Activated naive CD4-positive, alpha-beta T cell treated with anti-CD3 and anti-CD28 coated beads, Interleukin-2, amount 50 U/mL, for 16 hours (primary cell): ENCODE results near the gene CTNND2.
"Not testable (repeated sequence)": the region's sequence is repeated elsewhere in the genome, so short reads cannot be mapped to it uniquely, and the experiment has no call there.

Experiments
- DNase-seq: peaks from one replicate; pipeline ENCODE4 v3.0.0-alpha.2; 2020

The CTNND2 gene

GRCh38 chr5:11148810-11149539 lies 755.3 kb downstream of the CTNND2 start:
- DNase-seq = no peak

- no peak for DNase-seq
Observed at GRCh38 chr5:11146171-11146570, 758.1 kb downstream of the CTNND2 start.

GRCh38 chr5:11143456-11144267 lies 760.6 kb downstream of the CTNND2 start:
- no peak for DNase-seq

GRCh38 chr5:11139217-11139865 lies 764.9 kb downstream of the CTNND2 start:
- DNase-seq = no peak

DNA sequence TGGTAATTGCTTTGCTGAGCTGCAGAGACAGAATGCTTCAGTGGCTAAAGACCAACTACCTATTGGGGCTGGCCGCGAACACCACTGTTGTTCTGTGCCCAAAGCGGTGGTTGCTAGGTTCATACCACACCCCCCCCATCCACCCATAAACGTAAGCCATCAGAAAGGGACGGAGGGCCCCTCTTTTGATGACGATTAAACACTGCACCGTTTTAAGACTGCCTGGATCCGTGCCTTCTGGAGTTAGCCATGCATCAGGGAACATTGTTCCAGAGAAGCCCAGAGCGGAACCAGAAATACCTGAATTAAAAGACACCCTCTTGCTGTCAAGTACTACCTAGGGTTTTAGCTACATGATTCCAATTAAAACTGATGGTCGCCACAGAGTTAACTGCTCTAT lies 774.1 kb downstream of the CTNND2 start:
- DNase-seq = no peak

DNA sequence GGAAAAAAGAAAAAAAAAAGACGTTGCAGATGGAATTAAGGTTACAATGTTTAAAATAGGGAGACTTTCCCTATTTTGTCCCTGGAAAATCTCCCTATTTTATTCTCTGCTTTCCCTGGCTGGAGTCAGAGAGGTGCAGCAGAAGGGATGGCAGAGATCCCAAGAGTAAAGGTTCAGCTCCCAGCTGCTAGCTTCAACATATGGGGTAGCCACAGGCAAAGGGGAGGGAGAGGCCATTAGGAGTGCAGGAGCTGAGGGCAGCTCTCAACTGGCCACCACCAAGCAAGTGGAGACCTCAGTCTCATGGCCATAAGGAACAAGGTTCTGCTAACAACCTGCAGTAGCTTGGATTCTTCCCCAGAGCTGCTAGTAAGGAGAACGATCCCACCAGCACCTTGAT lies 776.2 kb downstream of the CTNND2 start:
- DNase-seq = no peak

GRCh38 chr5:11126844-11127243 lies 777.4 kb downstream of the CTNND2 start:
- no peak for DNase-seq

DNA sequence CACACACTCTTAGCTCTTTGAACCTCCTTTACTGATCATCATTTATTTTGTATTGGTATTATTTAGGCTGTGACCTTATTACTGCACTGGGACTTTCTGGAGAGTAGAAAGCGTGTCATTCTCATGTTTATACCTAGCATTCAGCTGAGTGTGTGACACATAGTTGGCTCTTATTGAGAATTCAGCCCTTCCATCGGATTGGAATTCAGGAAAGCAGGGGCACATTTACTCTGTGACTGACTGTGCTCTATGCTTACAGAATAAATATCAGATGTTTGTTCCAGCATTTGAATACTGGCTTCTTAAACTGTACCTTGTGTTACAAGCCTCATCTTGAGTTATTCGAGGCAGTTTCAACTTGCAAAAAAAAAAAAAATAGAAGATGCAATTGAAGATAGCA lies 782.4 kb downstream of the CTNND2 start:
- no peak for DNase-seq

- no peak for DNase-seq
Observed at GRCh38 chr5:11110128-11110527, 794.1 kb downstream of the CTNND2 start.

- no peak for DNase-seq
Observed at GRCh38 chr5:11105696-11106095, 798.5 kb downstream of the CTNND2 start.

- DNase-seq = no peak
Observed at GRCh38 chr5:11104651-11105112, 799.6 kb downstream of the CTNND2 start.

- DNase-seq = no peak
Observed at GRCh38 chr5:11104210-11104609, 800.0 kb downstream of the CTNND2 start.

DNA sequence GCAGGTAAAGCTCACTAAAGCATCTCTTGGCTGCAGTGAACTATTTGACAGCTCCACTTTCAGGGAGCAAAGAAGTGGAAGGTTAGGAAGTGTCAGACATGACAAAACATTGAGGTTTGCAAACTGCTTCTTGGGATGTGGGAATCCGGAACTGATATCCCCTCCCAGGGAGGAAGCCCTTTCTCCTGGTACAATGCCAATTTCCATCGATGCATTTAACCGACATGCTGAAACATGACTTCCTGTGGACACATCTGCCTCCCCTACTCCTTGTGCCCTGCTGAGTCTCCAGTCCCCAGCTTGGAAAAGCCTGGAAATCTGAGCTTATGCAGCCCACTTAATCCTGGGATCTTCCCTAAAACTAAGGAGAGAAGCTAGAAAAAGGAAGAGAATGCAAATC lies 820.1 kb downstream of the CTNND2 start:
- no peak for DNase-seq

GRCh38 chr5:11082404-11082945 lies 821.8 kb downstream of the CTNND2 start:
- no peak for DNase-seq

- no peak for DNase-seq
Observed at GRCh38 chr5:11076945-11077613, 827.2 kb downstream of the CTNND2 start.

DNA sequence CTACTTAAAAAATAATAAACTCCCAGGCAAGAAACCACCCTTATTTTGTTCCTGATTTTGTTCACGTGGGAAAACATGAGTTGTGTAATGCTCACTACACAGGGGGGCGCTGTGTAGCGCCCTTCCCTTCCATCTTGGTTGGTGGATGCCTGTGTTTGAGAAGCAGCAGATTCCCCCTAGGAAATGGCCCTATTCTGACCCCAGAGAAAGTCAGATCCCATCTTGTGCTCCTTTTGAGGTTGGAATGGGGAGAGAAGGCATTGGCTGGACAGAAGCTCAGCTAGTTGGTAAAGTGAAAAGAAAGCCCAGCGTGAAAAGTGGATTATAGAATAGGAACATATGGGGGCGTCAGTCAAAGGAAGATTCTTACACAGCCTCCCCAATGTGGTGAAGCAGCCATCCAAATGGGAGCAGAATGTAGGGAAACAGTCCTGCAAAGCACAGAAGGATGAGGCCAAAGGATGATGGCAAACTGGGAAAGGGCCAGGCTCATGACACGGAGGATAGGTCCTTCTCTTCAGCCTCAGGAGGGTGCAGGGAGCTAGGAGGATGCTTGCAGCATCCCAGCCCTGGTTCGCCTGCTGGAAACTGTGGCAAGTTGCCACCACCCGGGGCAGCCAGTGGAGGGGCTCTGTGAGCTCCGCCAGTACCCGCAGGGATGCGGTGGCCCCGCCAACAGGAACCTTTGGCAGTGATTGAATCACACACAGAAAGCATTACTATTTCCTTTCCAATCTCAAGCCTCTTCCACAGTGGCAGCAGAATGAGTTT lies 829.0 kb downstream of the CTNND2 start:
- DNase-seq = no peak

DNA sequence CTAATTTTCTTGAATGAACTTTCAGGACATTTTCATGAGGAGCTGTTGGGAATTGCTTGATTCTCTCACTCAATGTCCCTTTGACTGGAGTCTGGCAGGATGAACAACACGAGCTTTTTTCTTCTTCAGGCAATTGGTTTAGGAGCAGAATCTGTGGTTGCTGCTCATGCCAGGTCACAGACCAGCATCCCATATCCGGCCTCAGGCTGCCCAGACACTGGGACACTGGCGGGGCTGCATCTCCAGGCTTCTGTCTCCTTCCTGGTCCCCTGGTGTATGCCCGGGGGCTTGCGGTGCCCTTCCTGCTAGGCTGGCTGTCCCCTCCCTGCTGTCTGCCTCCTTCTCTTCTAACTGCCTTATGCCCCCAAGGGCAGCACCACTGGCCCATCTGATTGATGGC lies 831.7 kb downstream of the CTNND2 start:
- DNase-seq = no peak

DNA sequence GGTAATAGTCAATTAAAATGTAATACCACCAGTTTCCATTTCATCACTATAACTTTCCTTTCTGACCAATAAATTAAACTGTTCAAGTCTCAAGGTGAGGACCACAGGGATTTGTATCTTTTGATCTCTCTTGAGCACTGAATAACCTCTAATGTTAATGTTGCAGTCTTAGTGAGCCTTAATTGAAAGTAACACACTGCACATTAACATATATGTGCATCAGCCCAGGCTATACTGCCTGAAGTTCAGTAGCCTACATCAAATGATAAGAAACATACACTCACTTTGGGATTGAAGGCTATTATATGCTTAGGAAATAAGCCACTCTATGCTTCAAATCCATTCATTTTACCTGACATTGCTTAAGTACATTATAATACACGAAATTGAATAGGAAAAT lies 832.2 kb downstream of the CTNND2 start:
- DNase-seq = no peak

DNA sequence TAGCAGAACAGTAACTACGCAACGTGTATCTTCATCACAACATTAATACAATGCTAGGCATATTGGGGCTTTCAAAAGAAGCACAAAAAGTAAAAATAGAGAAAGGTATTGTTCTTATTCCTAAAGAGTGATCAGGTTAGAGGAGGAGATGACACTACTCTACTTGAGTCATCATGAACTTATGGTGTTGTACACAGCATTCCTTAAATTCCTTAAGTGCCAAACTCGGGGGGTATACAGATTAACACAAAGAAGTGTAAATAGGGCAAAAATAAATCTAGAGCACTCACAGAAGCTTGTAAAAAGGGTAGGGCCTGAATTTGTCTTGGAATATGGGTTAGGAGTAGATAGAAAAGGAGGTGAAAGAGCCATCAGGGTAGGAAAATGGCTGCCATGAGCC lies 835.2 kb downstream of the CTNND2 start:
- DNase-seq = no peak

DNA sequence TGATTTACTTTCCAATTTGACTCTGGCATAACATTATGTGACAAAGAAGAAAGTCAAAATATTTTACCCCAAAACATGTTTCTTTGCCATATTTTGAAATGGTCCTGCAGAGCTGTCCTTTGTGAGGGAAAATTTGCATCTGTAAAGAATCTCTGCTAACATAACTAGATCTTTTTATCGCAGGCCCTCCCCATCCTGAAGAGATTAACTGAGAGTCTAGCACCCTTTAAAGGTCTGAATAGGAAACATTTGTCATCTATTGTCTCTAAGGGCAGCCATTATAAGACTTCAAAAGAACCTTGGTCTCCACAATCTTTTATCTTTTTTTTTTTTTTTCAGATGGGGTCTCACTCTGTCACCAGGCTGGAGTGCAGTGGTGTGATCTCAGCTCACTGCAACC lies 838.5 kb downstream of the CTNND2 start:
- not testable (repeated sequence) for DNase-seq

DNA sequence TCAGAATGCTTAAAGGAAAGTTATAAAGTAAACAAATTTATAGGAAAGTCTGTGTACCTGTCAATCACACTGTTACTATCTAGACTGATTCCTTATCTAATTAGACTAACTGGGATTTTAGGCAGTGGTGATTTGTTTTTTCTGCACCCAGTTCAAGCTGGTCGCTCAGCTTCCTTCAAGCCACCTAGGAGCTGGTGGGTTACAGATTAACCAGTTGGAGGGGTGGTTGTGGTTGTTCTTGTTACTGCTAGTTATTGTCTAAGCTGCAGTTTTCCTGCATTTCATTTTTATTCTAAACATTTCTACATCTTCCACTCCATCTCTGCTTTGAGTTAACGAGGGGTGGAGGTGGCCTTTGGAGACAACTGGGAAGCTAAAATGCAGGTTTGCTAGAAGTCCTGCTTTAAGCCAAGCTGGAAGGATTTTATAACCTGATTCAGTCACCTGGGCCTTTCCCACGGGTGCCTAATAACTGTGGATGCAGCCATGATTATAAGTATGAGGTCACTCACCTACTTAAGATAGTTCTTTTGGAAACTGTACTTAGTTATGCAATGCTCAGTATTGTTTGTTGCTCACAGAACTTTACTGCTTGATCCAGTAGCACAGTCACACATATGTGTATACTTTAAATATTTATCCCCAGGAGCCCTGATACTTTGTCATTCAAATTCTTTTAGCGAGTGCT lies 839.3 kb downstream of the CTNND2 start:
- DNase-seq = no peak

DNA sequence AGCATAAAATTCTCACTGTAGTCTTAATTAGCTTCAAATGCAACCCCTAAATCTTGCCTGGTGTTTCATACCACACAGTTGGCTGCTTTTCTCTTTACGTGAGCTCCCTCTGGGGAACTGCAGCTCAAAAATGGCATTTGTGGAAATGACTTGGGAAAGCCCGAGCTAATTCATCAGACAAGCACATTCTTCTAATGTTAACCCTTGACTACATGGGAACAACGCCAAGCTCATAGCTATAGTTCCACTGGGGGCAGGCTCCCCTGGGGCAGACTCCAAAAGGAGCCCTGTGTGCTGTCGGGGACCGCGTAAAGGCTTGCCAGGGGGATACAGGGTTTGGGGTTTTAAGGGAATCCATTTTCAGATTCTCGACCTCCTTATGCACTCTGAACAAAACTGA lies 841.8 kb downstream of the CTNND2 start:
- no peak for DNase-seq
